ENCODE data around the gene SNAPC2.

DNA sequence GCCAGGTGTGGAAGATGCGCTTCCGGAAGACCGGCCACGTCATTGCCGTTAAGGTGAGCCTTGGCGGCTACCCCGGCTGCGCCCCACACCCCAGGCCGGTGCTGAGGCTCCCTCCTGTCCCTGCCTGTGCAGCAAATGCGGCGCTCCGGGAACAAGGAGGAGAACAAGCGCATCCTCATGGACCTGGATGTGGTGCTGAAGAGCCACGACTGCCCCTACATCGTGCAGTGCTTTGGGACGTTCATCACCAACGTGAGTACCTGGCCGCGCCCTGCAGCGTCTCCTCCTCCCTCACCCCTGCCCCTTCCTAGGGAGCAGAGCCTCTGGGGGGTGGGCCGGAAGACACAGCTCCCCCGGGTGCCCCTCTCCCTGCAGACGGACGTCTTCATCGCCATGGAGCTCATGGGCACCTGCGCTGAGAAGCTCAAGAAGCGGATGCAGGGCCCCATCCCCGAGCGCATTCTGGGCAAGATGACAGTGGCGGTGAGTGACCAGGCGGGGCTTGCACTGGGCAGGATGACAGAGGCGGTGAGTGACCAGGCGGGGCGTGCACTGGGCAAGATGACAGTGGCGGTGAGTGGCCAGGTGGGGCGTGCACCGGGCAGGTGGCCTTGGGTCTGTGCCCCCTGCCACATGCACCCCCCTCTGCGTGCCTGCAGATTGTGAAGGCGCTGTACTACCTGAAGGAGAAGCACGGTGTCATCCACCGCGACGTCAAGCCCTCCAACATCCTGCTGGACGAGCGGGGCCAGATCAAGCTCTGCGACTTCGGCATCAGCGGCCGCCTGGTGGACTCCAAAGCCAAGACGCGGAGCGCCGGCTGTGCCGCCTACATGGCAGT is 9.6 kb upstream of the SNAPC2 start:
- TF ChIP-seq, protein P1, sequence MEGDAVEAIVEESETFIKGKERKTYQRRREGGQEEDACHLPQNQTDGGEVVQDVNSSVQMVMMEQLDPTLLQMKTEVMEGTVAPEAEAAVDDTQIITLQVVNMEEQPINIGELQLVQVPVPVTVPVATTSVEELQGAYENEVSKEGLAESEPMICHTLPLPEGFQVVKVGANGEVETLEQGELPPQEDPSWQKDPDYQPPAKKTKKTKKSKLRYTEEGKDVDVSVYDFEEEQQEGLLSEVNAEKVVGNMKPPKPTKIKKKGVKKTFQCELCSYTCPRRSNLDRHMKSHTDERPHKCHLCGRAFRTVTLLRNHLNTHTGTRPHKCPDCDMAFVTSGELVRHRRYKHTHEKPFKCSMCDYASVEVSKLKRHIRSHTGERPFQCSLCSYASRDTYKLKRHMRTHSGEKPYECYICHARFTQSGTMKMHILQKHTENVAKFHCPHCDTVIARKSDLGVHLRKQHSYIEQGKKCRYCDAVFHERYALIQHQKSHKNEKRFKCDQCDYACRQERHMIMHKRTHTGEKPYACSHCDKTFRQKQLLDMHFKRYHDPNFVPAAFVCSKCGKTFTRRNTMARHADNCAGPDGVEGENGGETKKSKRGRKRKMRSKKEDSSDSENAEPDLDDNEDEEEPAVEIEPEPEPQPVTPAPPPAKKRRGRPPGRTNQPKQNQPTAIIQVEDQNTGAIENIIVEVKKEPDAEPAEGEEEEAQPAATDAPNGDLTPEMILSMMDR (IDR thresholded peaks at IDR 0.05) = no peak
- no peak for TF ChIP-seq EZH2 (IDR thresholded peaks at IDR 0.05; ENCODE audit: borderline replicate concordance, insufficient read depth, low read depth, low read length, poor library complexity, severe bottlenecking)
